Measurements from ENCODE around the gene CACNA1H. TPM values are rescaled to one million over a fixed set of nuclear protein-coding genes. Genes with fewer than 3 reads are reported as not detected.

Gene CACNA1H
- total and polyA plus RNA-seq, 2 of the 4 experiments (the other 2 are of a cell fraction) = 1.6 to 5.8 TPM

- H3K4me1 ChIP-seq (ENCODE audit: control insufficient read depth, insufficient read depth, low read length) = peaks cover 13% of the 10 kb centered on the region
- H2BK120ac ChIP-seq (ENCODE audit: low read depth, low read length) = no peak overlapping the region
- WGBS, 2 experiments (ENCODE audit: extremely low coverage in 2 of 2, insufficient read length in 1 of 2) = 79% methylated on average over 9 of the region's 24 CpGs; no CpG with 5 or more reads in 1 of the 2 experiments
- H3K56ac ChIP-seq (ENCODE audit: extremely low read depth, insufficient read depth, low read length) = no peak overlapping the region
- no peaks in the 10 kb centered on the region for H3K27me3 ChIP-seq (ENCODE audit: control insufficient read depth, insufficient read depth, low read length)
- no peak overlapping the region for H3K4me2 ChIP-seq (ENCODE audit: low read depth, low read length)
- H4K5ac ChIP-seq (ENCODE audit: low read depth, low read length) = no peak overlapping the region
- H3K79me1 ChIP-seq (ENCODE audit: low read depth in 1 of 2, low read length in 2 of 2) = no peaks in the 10 kb centered on the region
- H3K23ac ChIP-seq (ENCODE audit: low read depth, low read length) = no peak overlapping the region
- H2AK9ac ChIP-seq (replicated peaks; ENCODE audit: low read depth, low read length, poor library complexity) = peak overlapping the region; percentile 23
- no peaks in the 10 kb centered on the region; the same call in 1 of the 2 replicates for H4K20me1 ChIP-seq (ENCODE audit: insufficient read depth, low read length)
- no peak overlapping the region for H2BK15ac ChIP-seq (ENCODE audit: low read depth, low read length)
- H3K9me3 ChIP-seq (ENCODE audit: control insufficient read depth, insufficient read depth, low read length) = no peaks in the 10 kb centered on the region
- intact Hi-C loops (cut with micrococcal nuclease) = no loop called here
- no peak overlapping the region for H2BK5ac ChIP-seq (ENCODE audit: low read depth, low read length, poor library complexity, severe bottlenecking)
- H3K4me3 ChIP-seq (ENCODE audit: insufficient read depth, low read depth, low read length) = no peak overlapping the region
- H4K8ac ChIP-seq (ENCODE audit: low read depth in 2 of 2, low read length in 2 of 2) = no peak overlapping the region
- H3K4ac ChIP-seq (ENCODE audit: low read depth, low read length) = no peak overlapping the region
- 0 out of 2 replicates have a peak, but pooled peaks cover 3% of the 10 kb centered on the region for H3K9me1 ChIP-seq (ENCODE audit: insufficient read depth, low read length)
- dilution Hi-C loops (cut with HindIII; ENCODE audit: low sequenced_read_pairs, unreplicated experiment) = no loop called here
- no peak overlapping the region for H4K91ac ChIP-seq (ENCODE audit: insufficient read depth, low read depth, low read length)
- no peak overlapping the region; the same call in 1 of the 2 replicates for H2AK5ac ChIP-seq (ENCODE audit: low read depth, low read length)
- H3K27ac ChIP-seq (ENCODE audit: insufficient read depth, low read length) = no peak overlapping the region
- in situ Hi-C loops (cut with MboI; ENCODE audit: low sequenced_read_pairs) = no loop called here
- no TSS peak for BruUV-seq (replicated peaks)
- ChIA-PET POLR2A (ENCODE audit: unreplicated experiment) (no interaction called here), CTCF (no interaction called here)
- no peak overlapping the region for H3K14ac ChIP-seq (replicated peaks; ENCODE audit: low read depth, low read length)
- H2AFZ ChIP-seq (replicated peaks; ENCODE audit: low read length, poor library complexity) = peak overlapping the region; percentile 39
- H2BK20ac ChIP-seq (ENCODE audit: low read depth, low read length) = no peak overlapping the region
- ATAC-seq (ENCODE audit: low read depth) (no peak), DNase-seq (no peak)
- no peaks in the 10 kb centered on the region for H3K36me3 ChIP-seq (ENCODE audit: control insufficient read depth, insufficient read depth, low read length)
- no peak overlapping the region for H3K9ac ChIP-seq (ENCODE audit: low read depth, low read length)
- TF ChIP-seq MAFK (IDR thresholded peaks at IDR 0.05; ENCODE audit: low read depth, low read length) (no peak), FOS (IDR thresholded peaks at IDR 0.05; ENCODE audit: low read depth, low read length) (no peak), USF2 (IDR thresholded peaks at IDR 0.05; ENCODE audit: low read depth, low read length) (no peak), CTCF (conservative IDR thresholded peaks at IDR 0.05; ENCODE audit: low read depth, low read length) (no peak), CEBPB (IDR thresholded peaks at IDR 0.05; ENCODE audit: low read depth, low read length) (no peak), MXI1 (IDR thresholded peaks at IDR 0.05; ENCODE audit: borderline replicate concordance, low read depth, low read length) (no peak), POLR2A (IDR thresholded peaks at IDR 0.05; ENCODE audit: low read depth, low read length) (no peak), MAZ (IDR thresholded peaks at IDR 0.05; ENCODE audit: borderline replicate concordance, low read depth, low read length) (no peak), ELK1 (IDR thresholded peaks at IDR 0.05; ENCODE audit: borderline replicate concordance, low read depth, low read length) (no peak), SMC3 (IDR thresholded peaks at IDR 0.05; ENCODE audit: low read depth, low read length) (no peak), RFX5 (IDR thresholded peaks at IDR 0.05; ENCODE audit: low read depth, low read length) (no peak), CHD1 (IDR thresholded peaks at IDR 0.05; ENCODE audit: low read depth, low read length) (no peak), RCOR1 (IDR thresholded peaks at IDR 0.05; ENCODE audit: insufficient replicate concordance, low read length) (no peak)
- no peak overlapping the region for H3K18ac ChIP-seq (ENCODE audit: low read depth, low read length)
Observed at GRCh38 chr16:1176280-1176897, 23.5 kb downstream of the CACNA1H start.
